Esophagus squamous epithelium (tissue), 5 donors: ENCODE measurements around the gene COL23A1. TPM values are rescaled to one million over a fixed set of nuclear protein-coding genes. Genes with fewer than 3 reads are reported as not detected.

ENCODE experiments used
- DNase-seq: peaks from one replicate; lab custom pipeline; 2025; lab: John Stamatoyannopoulos, UW
- H3K27ac ChIP-seq, 4 donors: fragments of 200-600 bp; sonication (generic); one replicate each; pipeline ENCODE4 v1.5.1; 2016 to 2019; ENCODE audit warnings: mild to moderate bottlenecking in 1 of 4
- H3K27me3 ChIP-seq, 4 donors: fragments of 200-600 bp; sonication (generic); 1 replicate in 3 of 4; 2 replicates in 1 of 4; pipeline versions ENCODE4 v1.5.1 to v1.6.0; 2017 to 2021; ENCODE audit warnings: antibody characterized with exemption in 1 of 4
- H3K36me3 ChIP-seq, 3 donors: fragments of 200-600 bp; sonication (generic); one replicate each; pipeline ENCODE4 v1.5.1; 2016 to 2019
- H3K4me1 ChIP-seq, 3 donors: fragments of 200-600 bp; sonication (generic); one replicate each; pipeline ENCODE4 v1.5.1; 2017 to 2019
- H3K4me3 ChIP-seq, 4 donors: fragments of 200-600 bp; sonication (generic); 1 replicate in 3 of 4; 2 replicates in 1 of 4; pipeline ENCODE4 v1.5.1; 2016 to 2019; ENCODE audit warnings: mild to moderate bottlenecking in 2 of 4, moderate library complexity in 1 of 4
- H3K9me3 ChIP-seq, 3 donors: fragments of 200-600 bp; sonication (generic); one replicate each; pipeline ENCODE4 v1.5.1; 2016 to 2019
- POLR2A ChIP-seq, 4 donors: fragments of 450-650 bp; IDR thresholded peaks; one replicate each; pipeline ENCODE4 v1.6.1; 2017; ENCODE audit warnings: antibody characterized with exemption in 4 of 4, mild to moderate bottlenecking in 4 of 4, moderate library complexity in 3 of 4
- WGBS, 2 donors: methylation state at CpG; one replicate each; pipeline ENCODE4 v1.1.5; 2018; 5-methylcytosine and 5-hydroxymethylcytosine counted together
- intact Hi-C: fragments of 100-400 bp; cut with DNase I; formaldehyde crosslinking; loops from one replicate; pipeline ENCODE4 v1.15.0; 2022
- total RNA-seq, 4 donors: library from RNA; depleted of rRNA; stranded (reverse); fragments of >200 nt; gene quantifications; one replicate each; pipeline ENCODE4 v1.1.0, GENCODE V29; 2016
- TF ChIP-seq, protein P1 (sequence below), 6 experiments: fragments of 450-650 bp in 4 of 6; fragments of 200-600 bp in 2 of 6; sonication (generic) in 2 of 6; IDR thresholded peaks; one replicate each; pipeline ENCODE4 v1.5.1; 2016 to 2019; ENCODE audit warnings: antibody characterized with exemption in 6 of 6, mild to moderate bottlenecking in 4 of 6, moderate library complexity in 4 of 6
- donor health status: DM: yes; HTN: yes; CAD: no.

Gene COL23A1
- total RNA-seq, 4 donors from 2014 or later = 0.41 to 1.5 (median 0.44) TPM; not detected in 1

DNA sequence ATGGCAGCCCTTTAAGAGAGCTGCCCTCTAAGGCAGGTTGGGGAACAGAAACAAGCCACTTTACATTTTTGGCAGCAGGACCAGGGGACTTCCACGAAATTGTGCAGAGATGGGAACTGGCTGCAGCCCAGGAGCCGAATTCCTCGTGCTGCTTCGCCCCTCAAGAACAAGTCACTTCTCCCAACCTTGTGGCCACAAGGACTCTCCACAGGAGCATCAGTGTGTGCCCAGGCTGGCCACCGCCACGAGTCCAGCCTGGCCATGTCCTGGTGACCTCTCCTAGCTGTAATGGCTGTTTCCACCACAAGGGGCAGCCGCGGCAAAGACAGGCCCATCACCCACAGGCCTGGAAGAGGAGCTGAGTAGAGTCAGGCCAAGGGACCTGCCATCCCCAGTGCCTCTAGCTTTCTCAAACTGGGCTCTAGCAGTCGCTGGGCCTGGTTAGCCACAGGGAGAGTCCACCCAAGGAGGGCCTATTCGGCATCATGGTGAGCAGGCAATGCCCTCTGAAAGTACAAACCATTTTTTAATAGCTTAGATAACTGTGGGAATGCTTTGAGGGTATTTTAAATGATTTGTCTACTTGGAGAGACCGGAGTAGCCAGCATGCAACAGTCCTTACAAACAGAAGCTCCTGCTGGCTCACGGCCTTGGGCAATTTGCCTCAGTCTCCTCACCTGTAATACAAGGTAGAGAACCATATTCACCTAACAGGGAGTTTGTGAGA lies 129.0 kb downstream of the COL23A1 start:
- H3K36me3 ChIP-seq = no peaks in the 10 kb centered on the region
- intact Hi-C loops = no loop called here
- no peak overlapping the region for H3K27ac ChIP-seq
- H3K27me3 ChIP-seq = no peaks in the 10 kb centered on the region
- no peaks in the 10 kb centered on the region for H3K9me3 ChIP-seq
- 29 to 35% methylated on average over 7 to 8 of the region's 12 CpGs for WGBS, 2 donors
- TF ChIP-seq POLR2A (IDR thresholded peaks at IDR 0.05) = no peak
- TF ChIP-seq, protein P1, sequence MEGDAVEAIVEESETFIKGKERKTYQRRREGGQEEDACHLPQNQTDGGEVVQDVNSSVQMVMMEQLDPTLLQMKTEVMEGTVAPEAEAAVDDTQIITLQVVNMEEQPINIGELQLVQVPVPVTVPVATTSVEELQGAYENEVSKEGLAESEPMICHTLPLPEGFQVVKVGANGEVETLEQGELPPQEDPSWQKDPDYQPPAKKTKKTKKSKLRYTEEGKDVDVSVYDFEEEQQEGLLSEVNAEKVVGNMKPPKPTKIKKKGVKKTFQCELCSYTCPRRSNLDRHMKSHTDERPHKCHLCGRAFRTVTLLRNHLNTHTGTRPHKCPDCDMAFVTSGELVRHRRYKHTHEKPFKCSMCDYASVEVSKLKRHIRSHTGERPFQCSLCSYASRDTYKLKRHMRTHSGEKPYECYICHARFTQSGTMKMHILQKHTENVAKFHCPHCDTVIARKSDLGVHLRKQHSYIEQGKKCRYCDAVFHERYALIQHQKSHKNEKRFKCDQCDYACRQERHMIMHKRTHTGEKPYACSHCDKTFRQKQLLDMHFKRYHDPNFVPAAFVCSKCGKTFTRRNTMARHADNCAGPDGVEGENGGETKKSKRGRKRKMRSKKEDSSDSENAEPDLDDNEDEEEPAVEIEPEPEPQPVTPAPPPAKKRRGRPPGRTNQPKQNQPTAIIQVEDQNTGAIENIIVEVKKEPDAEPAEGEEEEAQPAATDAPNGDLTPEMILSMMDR (IDR thresholded peaks at IDR 0.05) = peak; percentile 26 to 86 (median 74)
- H3K4me1 ChIP-seq = peaks cover 0 to 16% (median 6%) of the 10 kb centered on the region in 3 donors
- DNase-seq = no peak
- no peak overlapping the region for H3K4me3 ChIP-seq

DNA sequence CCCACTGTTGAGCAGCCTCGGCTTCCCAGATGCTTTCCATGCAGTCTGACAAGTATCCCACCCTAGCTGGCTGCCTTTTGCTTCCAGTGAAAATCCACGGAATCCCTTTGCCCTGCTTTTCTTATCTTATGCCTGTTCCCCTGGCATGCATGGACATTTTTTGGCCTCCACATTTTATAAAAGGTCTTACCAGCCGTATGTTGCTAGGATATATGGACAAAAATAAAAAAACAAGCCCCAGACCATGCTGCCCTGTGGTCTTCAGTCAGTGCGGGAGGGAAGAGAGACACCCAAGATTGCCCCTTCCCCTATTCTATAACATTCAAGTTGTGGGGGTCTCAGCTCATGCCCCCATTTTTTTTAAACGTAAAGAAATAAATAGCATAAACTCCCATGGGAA lies 129.6 kb downstream of the COL23A1 start:
- 50% methylated on average over 3 to 5 of the region's 5 CpGs for WGBS, 2 donors
- Histone ChIP-seq H3K9me3 (no peaks in the 10 kb centered on the region), H3K4me1 (peaks cover 0 to 16% (median 6%) of the 10 kb centered on the region in 3 donors), H3K27me3 (no peaks in the 10 kb centered on the region), H3K27ac (no peak overlapping the region), H3K36me3 (no peaks in the 10 kb centered on the region), H3K4me3 (no peak overlapping the region)
- DNase-seq = no peak
- intact Hi-C loops = no loop called here
- TF ChIP-seq, protein P1 (IDR thresholded peaks at IDR 0.05) = no peak
- TF ChIP-seq POLR2A (IDR thresholded peaks at IDR 0.05) = no peak

DNA sequence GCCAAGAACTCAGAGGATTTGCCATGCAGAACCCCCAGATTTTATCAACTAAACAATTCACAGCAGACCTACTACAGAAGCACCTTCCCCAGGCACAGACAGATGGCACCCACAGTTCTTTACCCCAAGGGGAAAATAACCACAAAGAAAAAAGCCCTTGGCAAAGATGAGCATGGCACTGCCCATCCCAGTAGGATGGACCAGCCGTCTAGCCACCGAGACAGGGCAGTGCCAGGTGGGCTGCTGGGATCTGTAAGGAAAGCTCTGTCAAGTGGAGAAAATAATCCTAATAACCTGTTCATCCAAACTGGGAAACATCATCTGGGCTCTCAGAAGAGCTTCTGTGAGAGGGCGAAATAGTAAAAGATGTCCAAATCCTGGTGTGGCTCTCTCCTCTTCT lies 130.0 kb downstream of the COL23A1 start:
- no peaks in the 10 kb centered on the region for H3K27me3 ChIP-seq
- WGBS, 2 donors = 89 to 94% methylated on average over 2 to 3 of the region's 3 CpGs
- no peak overlapping the region for H3K4me3 ChIP-seq
- H3K4me1 ChIP-seq = peaks cover 0 to 17% (median 6%) of the 10 kb centered on the region in 3 donors
- no peaks in the 10 kb centered on the region for H3K9me3 ChIP-seq
- no peaks in the 10 kb centered on the region for H3K36me3 ChIP-seq
- no peak overlapping the region for H3K27ac ChIP-seq
- intact Hi-C loops = no loop called here
- TF ChIP-seq POLR2A (IDR thresholded peaks at IDR 0.05) = no peak
- TF ChIP-seq, protein P1 (IDR thresholded peaks at IDR 0.05) = no peak
- no peak for DNase-seq

DNA sequence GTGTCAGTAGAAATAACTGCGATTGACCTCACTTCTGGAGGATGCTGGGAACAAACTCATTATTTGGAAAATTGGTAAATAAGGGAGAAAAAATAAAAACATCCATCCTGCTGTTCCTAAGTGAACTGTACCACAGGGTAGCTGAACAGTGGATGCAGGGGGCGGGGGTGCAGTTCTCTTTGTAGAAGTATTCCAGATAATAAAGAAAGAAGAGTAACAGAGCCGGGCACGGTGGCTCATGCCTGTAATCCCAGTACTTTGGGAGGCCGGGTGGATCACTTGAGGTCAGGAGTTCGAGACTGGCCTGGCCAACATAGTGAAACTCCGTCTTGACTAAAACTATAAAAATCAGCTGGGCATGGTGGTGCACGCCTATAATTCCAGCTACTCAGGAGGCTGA lies 132.1 kb downstream of the COL23A1 start:
- TF ChIP-seq, protein P1 (IDR thresholded peaks at IDR 0.05) = no peak
- no peak for TF ChIP-seq POLR2A (IDR thresholded peaks at IDR 0.05)
- Histone ChIP-seq H3K36me3 (no peaks in the 10 kb centered on the region), H3K27me3 (no peaks in the 10 kb centered on the region), H3K4me3 (no peak overlapping the region), H3K27ac (no peak overlapping the region), H3K4me1 (peaks cover 0 to 20% (median 6%) of the 10 kb centered on the region in 3 donors), H3K9me3 (no peaks in the 10 kb centered on the region)
- DNase-seq = no peak
- intact Hi-C loops = no loop called here
- 80 to 82% methylated on average over 8 of the region's 8 CpGs for WGBS, 2 donors

DNA sequence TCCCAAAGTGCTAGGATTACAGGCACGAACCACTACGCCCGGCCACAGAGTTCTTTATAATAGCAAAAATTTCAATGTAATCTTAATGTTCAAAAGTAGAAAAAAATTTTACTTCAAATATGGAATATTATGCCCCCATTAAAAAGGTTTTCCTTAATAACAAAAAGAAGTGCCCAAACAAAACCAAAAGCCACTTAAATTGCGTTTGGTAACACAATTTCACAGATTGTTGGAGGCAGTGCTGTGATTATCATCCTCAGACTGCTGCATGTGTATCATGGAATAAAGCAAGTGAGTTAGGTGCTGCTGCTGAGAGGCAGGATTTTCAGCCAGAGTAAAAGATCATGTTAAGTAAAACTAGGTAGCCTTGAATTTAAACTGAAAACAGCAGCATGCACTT lies 132.7 kb downstream of the COL23A1 start:
- Histone ChIP-seq H3K36me3 (no peaks in the 10 kb centered on the region), H3K4me3 (no peak overlapping the region), H3K27ac (no peak overlapping the region), H3K4me1 (peaks cover 0 to 20% (median 6%) of the 10 kb centered on the region in 3 donors), H3K9me3 (no peaks in the 10 kb centered on the region), H3K27me3 (no peaks in the 10 kb centered on the region)
- intact Hi-C loops = no loop called here
- TF ChIP-seq, protein P1 (IDR thresholded peaks at IDR 0.05) = no peak
- TF ChIP-seq POLR2A (IDR thresholded peaks at IDR 0.05) = no peak
- DNase-seq = no peak
- 90 to 94% methylated on average over 4 of the region's 4 CpGs for WGBS, 2 donors
